ENCODE measurements around the gene GPC6.

DNA sequence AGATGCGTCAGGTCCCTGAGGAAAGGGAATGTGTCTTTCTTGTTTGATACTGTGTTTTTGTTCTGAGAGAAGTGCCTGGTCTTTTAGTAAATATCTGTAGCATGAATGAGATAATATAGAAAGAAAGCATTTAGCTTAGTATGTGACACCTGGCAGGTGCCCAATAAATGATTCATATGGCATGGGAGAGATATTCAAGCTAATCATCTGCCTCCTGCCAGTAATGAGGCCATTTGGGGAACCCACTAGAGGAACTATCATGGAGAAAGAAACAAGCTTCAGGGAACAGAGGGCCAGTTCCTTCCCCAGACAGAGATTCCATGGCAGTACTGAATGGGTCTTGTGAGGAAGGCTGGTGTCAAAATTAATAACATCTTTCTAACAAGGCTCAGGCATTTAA is 648.9 kb downstream of the GPC6 start:
- TF ChIP-seq POLR2AphosphoS5 (IDR thresholded peaks at IDR 0.05) (no peak), POLR2A (IDR thresholded peaks at IDR 0.05) (no peak)
